22Rv1 (cell line): ENCODE measurements around the gene MIB2.

ENCODE experiments used
- ZFX ChIP-seq: fragments of 450-650 bp; IDR thresholded peaks from 2 replicates; pipeline ENCODE4 v1.6.1; 2017; ENCODE audit warnings: antibody characterized with exemption, borderline replicate concordance
- TF ChIP-seq, protein P1 (sequence below): fragments of 450-650 bp; IDR thresholded peaks from 2 replicates; pipeline ENCODE4 v1.5.1; 2017; ENCODE audit warnings: mild to moderate bottlenecking

DNA sequence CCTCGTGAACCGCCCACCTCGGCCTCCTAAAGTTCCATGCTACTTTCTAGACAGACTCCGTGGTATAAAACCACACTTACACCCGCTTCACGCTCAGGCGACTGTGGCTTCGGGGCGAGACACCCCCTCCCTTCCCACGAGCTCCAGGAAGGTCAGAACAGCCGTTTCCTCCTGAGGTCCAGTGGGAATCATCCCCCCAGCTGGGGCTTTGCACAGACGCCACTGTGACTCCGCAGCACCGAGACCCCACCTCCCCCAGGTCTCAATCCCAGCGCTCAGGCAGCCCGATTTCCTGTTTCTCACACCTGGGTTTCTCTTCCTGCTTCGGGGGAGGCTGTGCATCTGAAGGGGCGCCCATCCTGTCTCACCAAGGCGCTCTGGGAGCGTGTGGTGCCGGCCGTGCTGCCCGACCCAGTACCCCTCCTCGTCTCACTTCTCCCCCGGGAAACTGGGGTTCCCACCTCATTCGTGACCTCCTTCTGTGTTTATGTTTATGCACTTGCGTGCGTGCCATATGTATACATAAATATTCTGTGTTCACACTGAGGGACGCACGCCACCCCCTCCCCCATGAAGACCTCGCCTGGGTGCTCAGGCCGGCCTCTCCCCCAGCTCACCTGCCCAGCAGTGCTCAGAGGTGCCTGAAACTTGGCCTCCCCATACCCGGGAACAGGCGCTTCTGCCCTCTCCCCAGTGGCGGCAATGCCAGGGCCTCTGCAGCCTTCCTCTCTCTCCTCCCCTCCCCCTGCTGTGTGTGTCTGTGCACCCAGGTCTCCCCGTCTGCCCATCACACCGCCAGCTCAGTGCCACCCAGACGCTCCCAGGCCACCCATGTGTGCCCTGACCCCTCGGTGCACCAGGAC is 62.6 kb downstream of the MIB2 start:
- TF ChIP-seq, protein P1, sequence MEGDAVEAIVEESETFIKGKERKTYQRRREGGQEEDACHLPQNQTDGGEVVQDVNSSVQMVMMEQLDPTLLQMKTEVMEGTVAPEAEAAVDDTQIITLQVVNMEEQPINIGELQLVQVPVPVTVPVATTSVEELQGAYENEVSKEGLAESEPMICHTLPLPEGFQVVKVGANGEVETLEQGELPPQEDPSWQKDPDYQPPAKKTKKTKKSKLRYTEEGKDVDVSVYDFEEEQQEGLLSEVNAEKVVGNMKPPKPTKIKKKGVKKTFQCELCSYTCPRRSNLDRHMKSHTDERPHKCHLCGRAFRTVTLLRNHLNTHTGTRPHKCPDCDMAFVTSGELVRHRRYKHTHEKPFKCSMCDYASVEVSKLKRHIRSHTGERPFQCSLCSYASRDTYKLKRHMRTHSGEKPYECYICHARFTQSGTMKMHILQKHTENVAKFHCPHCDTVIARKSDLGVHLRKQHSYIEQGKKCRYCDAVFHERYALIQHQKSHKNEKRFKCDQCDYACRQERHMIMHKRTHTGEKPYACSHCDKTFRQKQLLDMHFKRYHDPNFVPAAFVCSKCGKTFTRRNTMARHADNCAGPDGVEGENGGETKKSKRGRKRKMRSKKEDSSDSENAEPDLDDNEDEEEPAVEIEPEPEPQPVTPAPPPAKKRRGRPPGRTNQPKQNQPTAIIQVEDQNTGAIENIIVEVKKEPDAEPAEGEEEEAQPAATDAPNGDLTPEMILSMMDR, result no peak
- TF ChIP-seq ZFX, result no peak
